Midbrain (tissue), 1 donor: ENCODE measurements around the gene BRD9.
"Not testable (repeated sequence)": the region's sequence is repeated elsewhere in the genome, so short reads cannot be mapped to it uniquely, and the experiment has no call there.

Source experiments
- DNase-seq: peaks from one replicate; lab custom pipeline; 2025; lab: John Stamatoyannopoulos, UW

BRD9 gene

DNA sequence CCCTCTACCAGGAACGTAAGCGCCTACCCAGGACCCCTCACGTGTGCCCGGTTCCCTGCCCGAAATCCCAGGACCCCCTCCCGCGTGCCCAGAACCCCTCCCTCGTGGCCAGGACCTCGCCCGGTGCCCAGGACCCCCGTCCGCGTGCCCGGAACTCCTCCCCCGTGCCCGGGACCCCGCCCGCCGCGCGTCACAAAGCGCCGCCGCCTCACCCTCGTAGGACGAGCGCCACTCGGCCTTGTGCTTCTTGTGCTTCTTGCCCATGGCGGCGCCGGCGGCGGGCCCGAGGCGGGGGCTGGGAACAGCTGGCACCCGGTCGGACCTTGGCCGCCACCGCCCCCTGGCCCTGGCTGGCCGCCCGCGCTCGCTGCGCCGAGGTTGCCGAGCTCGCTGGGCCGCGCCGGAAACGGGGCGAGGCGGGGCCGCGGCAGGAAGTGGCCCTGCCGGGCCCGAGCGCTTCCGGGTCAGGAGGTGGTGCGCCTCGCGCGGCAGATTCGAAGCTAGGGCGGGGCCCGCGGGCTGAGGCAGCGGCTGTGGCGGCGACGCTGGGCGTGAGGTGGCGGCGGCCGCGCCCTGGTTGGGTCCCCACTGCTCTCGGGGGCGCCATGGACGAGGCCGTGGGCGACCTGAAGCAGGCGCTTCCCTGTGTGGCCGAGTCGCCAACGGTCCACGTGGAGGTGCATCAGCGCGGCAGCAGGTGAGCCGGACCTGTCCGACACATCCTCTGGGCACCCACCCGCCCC is at the start of gene BRD9, which contains the start of gene TRIP13:
Gene BRD9 (minus strand): TSS at position 408 of the 743 bp plus-strand sequence. CDS start 144 bp downstream, at position 264.
Gene TRIP13 (plus strand): TSS at position 491 of the 743 bp plus-strand sequence. CDS start 115 bp downstream, at position 606.
- peak; percentile 84 for DNase-seq

DNA sequence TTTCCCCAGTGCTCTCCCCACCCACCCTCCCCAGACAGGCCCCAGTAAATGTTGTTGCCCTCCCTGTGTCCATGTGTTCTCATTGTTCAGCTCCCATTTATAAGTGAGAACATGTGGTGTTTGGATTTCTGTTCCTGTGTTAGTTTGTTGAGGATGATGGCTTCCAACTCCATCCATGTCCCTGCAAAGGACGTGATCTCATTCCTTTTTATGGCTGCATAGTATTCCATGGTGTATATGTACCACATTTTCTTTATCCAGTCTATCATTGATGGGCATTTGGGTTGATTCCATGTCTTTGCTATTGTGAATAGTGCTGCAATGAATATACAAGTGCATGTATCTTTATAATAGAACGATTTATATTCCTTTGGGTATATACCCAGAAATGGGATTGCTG is 48.1 kb upstream of the BRD9 start:
- not testable (repeated sequence) for DNase-seq

DNA sequence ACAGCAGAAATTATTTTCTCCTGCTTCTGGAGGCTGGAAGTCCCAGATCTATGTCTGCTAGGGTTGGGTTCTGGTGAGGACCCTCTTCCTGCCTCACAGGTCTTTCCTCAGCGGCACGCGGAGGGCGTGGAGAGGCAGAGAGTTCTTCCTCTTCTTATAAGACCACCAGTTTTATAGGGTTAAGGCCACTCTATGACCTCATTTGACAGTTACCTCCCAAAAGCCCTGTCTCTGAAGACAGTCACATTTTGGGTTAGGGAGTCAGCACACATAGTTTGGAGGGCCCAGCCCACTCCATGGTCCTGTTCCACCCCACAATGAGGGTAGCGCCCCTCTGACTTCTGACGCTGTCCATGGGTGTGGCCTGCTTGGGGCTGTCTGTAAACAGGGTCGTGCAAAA is 46.8 kb upstream of the BRD9 start:
- no peak for DNase-seq

DNA sequence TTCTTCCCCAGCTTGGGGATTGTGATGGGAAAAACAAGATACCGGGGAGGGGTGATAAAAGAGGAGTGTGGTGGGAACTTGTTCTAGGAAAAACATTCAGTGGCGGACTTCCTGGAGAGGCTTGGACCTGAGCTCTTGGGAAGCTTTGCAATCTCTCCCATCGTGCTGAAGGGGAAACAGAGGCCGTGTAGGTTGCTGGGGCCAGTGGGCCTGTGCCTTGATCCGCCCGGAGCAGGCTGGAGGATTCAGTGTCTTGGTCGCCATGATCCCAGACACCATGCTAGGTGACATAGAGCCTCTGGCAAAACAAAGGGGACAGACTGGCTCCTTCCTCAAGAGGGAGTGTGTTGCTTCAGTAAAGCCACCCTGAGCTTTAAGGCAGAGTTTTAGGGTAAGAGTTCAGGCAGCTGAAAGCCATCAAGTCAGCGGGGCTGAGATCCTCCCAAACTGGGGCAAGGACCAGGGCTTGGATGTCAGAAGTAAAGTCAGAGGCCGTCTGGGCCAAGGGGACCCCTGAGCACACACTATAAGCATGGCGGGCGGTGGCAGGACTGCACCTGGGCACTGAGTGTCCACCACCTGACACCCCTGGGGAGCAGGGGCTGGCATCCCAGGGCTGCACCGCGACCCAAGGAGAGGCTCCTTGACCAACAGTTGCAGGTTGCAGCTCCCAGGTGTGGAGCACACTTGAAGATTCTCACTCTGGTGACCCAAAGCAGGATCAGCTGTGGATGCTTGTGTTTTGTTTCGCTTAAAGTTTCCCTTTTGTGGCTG is 44.7 kb upstream of the BRD9 start:
- no peak for DNase-seq

DNA sequence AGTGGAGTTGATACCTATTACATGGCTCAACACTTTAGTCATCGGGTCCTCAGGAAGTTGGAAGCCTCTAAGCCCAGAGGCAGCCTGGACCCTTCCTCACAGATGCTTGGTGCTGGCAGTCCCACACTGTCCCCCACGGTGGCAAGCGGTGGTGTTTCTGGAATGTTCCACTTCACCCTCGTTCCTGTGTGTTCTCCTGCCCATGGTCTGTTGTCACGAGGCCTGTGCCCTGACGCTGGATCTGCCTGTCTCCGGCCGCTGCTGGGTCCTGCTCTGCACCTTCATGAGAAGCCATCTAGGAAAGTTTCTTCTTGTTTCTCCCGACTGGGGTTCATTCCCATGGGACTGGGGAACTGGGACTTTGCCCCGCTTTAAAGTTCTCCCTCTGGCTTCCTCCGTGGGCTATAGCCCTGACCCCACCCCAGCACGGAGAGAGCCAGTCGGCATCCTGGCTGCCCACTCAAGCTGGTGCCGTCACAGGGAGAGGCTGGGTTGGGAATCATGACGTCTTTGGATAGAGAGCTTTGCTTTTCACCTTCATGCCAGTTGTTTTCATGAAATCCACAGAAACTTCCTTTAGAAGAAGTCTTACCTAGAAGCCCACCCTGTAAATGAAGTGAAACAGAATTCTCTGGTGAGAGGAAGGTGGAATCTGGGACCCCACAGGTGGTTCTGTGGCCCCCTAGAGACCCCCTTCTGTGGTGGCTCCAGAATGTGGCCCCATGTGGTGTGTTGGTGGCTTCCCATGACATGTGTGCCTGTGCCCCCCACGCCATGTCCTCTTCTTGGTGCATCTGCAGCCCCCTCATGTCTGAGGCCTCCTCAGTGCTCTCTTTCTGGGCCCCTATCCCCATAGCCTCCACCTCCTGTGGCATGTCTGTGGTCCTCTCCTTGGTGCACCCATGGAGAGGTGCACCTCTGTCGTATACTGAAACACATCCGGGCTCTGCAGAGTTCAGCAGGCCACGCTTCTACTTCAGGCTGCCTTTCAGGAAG is 43.8 kb upstream of the BRD9 start:
- no peak for DNase-seq

DNA sequence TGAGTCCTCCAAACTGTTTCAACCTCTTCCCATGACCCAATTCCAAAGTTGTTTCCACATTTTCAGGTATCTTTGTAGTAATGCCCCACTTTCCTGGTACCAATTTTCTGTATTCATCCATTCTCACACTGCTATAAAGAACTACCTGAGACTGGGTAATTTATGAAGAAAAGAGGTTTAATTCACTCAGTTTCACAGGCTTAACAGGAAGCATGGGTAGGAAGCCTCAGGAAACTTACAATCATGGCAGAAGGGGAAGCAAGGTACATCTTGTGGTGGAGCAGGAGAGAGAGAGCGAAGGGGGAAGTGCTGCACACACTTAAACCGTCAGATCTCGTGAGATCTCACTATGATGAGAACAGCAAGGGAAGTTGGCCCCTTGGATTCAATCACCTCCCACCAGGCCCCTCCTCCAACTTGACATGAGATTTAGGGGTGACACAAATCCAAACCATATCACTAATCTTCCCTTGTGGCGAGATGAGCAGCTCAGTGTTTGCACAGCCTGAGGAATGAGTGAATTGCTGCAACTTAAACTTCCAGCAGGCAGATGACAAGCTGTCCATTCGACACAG is 43.0 kb upstream of the BRD9 start:
- DNase-seq: no peak

DNA sequence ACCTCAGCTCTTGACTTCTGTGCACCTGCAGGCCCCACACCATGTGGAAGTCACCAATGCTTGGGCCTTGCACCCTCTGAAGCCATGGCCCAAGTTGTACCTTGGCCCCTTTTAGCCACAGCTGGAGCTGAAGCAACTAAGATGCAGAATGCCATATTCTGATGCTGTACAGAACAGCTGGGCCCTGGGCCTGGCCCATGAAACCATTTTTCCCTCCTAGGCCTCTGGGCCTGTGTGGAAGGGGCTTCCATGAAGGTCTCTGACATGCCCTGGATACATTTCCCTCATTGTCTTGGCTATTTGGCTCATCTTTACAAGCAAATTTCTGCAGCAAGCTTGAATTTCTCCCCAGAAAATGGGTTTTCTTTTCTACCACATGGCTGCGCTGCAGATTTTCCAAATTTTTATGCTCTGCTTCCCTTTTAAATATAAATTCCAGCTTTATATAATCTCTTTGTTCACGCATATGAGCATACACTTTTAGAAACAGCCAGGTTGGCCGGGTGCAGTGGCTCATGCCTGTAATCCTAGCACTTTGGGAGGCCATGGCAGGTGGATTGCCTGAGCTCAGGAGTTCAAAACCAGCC is 41.9 kb upstream of the BRD9 start:
- DNase-seq: not testable (repeated sequence)

DNA sequence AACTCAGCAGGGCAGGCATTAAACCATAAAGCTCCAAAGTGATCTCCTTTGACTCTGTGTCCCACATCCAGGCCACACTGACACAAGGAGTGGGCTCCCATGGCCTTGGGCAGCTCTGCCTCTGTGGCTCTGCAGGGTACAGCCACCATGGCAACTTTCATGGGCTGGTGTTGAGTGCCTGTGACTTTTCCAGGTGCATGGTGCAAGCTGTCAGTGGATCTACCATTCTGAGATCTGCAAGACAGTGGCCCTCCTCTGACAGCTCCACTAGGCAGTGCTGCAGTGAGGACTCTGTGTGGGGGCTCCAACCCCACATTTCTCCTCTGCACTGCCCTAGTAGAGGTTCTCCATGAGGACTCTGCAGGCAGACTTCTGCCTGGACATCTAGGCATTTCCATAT is 41.4 kb upstream of the BRD9 start:
- not testable (repeated sequence) for DNase-seq

DNA sequence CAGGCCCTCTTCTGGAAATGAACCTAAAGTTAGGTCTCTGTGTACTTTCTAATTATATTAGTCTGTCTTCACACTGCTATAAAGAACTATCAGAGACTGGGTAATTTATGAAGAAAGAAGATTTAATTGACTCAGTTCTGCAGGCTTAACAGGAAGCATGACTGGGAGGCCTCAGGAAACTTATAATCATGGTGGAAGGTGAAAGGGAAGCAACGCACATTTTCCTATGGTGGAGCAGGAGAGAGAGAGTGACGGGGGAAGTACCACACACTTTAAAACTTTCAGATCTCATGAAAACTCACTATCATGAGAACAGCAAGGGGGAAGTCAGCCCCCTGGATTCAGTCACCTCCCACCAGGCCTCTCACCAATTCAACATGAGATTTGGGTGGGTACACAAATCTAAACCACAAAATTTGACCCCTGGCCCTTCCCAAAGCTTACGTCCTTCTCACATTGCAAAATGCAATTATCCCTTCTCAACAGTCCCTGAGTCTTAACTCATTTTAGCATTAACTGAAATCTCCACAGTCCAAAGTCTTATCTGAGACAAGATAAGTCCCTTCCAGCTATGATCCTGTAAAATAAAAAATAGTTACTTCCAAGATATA is 40.8 kb upstream of the BRD9 start:
- no peak for DNase-seq

DNA sequence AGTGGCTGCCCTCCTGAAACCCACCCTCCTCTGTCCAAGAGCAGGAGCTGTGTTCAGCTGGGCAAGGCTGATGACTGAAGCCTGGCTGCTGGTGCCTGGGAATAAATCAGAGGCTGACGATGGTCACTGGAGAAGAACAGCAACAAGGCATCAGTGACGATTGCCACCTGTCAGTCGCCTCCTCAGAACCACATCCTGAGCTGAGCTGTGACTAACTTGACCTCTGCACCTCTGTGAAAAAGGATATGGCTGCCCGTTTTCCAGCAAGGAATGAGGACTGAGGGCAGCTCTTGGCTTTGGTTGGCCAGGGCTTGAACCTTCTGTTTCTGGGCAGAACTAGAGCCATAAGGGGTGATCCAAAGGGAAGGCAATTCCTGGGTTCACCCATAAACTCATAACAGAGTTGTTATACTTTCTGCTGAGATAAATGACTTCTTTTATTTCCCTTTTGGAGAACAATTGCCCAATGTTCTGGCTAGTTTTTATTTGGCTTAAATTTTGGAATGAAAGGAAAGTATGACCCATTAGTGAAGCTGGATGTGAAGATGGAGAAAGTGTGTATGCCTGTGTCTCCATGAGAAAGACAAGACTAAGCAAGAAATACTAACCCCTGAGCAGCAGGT is 40.1 kb upstream of the BRD9 start:
- DNase-seq: no peak

DNA sequence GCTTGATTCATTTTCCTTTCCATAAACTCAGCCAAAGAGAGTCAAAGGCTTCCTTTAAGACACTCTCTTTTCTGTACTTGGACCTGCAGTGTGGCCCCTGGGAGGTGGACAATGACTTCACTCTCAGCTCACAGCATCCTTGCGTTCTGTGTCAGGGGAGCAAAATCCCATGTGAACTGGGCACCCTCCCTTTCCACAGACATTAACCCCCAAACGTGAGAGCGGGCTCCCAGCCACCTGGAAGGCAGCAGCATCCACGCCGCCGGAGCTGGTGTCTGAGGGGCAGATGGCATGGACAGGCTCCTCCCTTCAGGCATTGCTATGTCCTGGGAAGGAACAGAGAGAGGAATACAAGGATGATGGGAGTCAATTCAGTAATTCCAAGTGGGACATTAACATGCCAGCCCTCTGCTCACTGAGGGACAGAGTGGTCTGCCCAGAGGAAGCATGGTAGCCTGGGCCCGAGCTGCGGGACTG is 39.6 kb upstream of the BRD9 start:
- no peak for DNase-seq

DNA sequence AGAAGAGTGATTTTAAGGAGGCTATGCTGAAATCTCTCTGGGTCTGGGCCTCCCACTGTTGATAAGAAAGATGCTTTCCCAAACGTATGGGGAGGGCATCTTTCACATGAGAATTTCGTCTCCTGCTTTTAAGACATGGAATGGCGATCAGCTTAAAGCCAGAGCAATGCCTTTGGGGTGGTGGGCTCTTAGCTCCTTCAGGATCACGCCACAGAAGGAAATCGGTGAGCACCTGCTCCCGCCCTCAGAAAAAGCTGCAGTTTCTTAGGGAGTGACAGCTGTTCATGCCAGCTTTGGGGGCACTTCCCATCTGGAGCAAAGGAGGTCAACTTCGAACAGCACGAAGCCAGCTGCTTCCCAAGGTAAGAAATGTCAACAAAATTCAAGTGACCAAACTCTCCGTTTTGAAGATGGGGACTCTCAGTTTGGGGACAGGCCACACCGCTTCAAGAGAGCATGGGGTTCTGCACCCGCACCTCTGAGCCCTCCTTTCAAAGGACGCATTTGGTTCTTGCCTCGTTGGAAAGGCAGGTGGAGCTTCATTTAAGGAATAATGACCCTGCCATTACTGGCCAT is 39.1 kb upstream of the BRD9 start:
- no peak for DNase-seq

DNA sequence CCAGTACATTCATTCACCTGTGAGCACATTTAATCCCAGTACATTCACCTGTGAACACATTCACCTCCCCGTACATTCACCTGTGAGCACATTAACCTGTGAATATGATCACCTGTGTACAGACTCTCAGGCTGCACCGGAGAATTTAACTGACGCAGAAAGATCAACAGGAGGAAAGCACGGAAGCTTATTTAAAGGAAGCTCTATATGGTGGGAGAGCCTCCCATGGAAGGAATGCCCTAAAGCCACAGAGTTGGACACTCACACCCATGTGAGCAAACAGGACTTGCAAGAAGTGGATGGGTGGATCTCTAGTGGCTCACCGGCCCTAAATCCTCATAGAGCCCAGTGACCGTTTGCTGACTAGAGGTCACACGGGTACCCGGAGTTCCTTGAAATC is 38.3 kb upstream of the BRD9 start:
- DNase-seq: no peak

DNA sequence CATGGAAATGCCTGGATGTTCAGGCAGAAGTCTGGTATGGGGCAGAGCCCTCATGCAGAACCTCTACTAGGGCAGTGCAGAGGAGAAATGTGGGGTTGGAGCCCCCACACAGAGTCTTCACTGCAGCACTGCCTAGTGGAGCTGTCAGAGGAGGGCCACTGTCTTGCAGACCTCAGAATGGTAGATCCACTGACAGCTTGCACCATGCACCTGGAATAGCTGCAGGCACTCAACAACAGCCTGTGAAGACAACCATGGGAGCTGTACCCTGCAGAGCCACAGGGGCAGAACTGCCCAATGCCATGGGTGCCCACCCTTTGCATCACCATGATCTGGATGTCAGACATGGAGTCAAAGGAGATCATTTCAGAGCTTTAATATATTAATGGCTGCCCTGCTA is 37.0 kb upstream of the BRD9 start:
- DNase-seq: no peak

DNA sequence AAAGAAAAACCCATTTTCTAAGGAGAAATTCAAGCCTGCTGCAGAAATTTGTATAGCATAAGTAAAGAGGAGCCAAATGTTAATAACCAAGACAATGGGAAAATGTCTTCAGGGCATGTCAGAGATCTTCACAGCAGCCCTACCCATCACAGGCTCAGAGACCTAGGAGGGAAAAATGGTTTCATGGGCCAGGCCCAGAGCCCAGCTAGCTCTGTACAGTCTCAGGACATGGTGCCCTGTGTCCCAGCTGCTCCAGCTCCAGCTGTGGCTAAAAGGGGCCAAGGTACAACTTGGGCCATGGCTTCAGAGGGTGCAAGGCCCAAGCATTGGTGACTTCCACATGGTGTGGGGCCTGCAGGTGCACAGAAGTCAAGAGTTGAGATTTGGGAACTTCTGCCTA is 36.6 kb upstream of the BRD9 start:
- not testable (repeated sequence) for DNase-seq

DNA sequence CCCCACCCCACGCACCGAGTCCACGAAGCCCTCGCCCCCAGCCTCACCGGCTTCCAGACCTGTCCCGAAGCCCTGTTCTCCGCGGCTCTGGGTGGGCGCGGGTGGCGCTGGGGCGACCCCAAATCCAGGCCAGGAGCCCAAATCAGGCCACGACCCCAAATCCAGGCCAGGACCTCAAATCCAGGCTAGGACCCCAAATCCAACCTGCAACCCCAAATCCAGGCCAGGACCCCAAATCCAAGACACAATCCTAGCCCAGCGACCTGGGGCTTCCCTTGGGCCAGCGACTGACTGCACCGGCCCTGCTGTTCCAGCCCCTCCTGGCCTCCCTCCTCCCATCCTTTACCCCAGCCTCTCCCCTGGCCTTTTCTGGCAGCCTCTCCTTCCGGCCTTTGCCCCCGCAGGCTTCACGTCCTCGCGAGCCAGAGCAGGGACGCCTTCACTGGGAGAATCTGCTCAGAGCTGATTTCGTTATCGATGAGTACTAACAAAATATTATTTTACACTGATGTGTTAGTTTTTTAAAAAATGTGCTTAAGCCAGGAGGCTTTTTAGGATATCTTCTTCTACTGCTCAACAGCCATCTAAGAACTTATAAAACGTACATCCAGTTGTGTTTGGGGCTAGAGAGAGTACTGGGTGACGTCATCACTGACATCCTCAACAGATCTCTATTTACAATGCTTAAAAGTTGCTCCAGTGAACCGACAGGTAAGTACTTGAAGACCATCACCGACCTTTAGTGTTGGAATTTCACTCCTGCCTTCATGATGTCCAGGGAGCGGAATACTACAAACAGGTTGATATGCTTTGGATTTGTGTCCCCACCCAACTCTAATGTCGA is 34.8 kb upstream of the BRD9 start:
- DNase-seq: no peak

DNA sequence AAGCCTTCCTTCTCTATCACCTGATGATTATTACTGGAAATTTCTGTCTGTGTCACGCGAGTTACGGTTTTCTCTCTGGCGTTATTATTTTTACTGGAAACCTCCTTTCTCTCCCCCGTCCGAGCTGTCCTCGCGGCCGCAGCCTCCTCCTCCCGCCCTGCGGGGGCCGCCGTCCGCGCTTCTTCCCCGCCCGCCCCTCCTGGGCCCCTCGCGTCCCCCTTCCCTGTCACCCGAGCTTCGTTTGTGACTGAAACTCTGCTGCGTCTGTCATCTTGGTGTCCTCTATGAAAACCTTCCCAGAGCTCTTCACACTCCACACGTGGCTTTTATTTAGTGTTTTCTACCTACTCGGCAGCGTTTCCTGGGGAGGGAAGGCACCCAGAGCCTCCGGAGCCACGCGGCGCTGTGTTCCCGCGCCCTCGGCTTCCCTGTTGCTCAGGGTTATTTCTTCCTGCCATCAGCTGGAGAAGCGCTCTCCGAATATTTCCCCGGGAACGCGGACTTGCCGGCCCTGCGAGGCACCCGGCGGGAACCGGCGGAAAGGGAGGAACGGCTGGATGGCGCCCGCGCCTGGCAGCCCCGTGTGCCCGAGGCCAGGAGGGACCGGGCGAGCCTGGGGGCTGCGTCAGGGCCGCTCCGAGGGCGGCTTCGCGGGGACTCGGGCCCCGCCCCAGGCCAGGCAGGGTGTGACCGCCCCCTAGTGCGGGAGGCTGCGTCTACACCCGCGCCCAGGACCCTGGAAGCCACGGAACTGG is 34.0 kb upstream of the BRD9 start:
- DNase-seq: peak; percentile 6

DNA sequence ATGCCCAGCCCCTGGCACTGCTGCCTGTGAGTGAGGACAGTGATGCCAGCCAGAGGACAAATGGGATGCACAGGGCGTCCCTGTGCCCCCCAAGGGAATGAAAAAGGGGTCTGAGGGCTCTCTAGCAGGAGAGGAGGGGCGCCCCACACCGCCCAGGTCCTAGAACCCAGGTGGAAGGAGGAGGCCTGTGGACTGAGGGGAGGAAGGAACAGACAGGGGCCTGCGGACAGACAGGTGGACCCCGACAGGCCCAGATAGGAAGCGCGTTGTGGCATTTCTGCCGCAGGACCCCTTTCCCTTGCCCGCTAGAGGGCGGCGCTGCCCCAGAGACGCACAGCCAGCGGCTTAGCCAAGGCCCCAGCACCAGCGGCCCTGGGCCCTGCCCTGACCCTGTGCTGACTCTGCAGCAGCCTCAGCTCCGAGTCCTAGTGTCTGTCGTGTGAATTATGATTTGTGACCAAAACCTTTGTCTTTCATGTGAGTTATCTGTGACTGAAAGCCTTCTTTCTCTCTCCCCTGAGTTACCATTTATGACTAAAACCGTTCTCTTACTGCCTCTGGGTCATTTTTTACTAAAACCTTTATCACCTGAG is 30.8 kb upstream of the BRD9 start:
- DNase-seq: peak; percentile 63
